Endothelial cell of umbilical vein (primary cell): Measurements from ENCODE around the gene PKD2L1. TPM values are rescaled to one million over a fixed set of nuclear protein-coding genes. Genes with fewer than 3 reads are reported as not detected.

Experiments used
- BruUV-seq: library from RNA; stranded (reverse); fragments of 400-500 nt; replicated peaks from 2 replicates; lab custom pipeline; 2021; lab: Mats Ljungman, UMichigan
- CTCF ChIA-PET: fragments of 300-600, 350-600 bp; sonication (Branson Sonifier 250); formaldehyde crosslinking; loops from one replicate; lab custom pipeline; 2021; ENCODE audit warnings: antibody characterized with exemption, inconsistent platforms; lab: Charles Lee
- POLR2A ChIA-PET: fragments of 300-600, 350-600 bp; sonication (Branson Sonifier 250); formaldehyde crosslinking; loops from one replicate; lab custom pipeline; 2021; ENCODE audit warnings: antibody characterized with exemption, inconsistent platforms; lab: Charles Lee
- DNase-seq: peaks from one replicate; pipeline ENCODE4 v3.0.0-alpha.2; 2011; ENCODE audit warnings: low read depth, low spot score
- FAIRE-seq: peaks from 2 replicates; lab custom pipeline; 2011; peaks lifted over from hg19 to GRCh38; lab: Jason Lieb, UNC
- H2AFZ ChIP-seq: 2 replicates; pipeline ENCODE4 v1.6.0; 2012; ENCODE audit warnings: low read depth, low read length, control low read depth, inconsistent platforms
- H3K27ac ChIP-seq: 2 replicates; pipeline ENCODE4 v1.5.1; 2011; ENCODE audit warnings: low read depth, mild to moderate bottlenecking, control low read depth, low read length, moderate library complexity; ENCODE audit not compliant: insufficient read depth
- H3K27me3 ChIP-seq, 2 experiments: 2 replicates each; pipeline versions ENCODE4 v1.6.0 to v1.6.1; 2011; ENCODE audit warnings: low read length in 2 of 2, mixed read lengths in 1 of 2; ENCODE audit not compliant: control insufficient read depth in 2 of 2, insufficient read depth in 2 of 2
- H3K36me3 ChIP-seq, 2 experiments: 2 replicates in 1 of 2; 3 replicates in 1 of 2; pipeline ENCODE4 v1.5.1; 2011; ENCODE audit warnings: low read length in 2 of 2, mild to moderate bottlenecking in 1 of 2, moderate library complexity in 1 of 2; ENCODE audit not compliant: control insufficient read depth in 2 of 2, insufficient read depth in 2 of 2; ENCODE audit errors: extremely low read depth in 1 of 2
- H3K4me1 ChIP-seq: 3 replicates; pipeline ENCODE4 v1.5.1; 2011; ENCODE audit warnings: mild to moderate bottlenecking, low read length; ENCODE audit not compliant: control insufficient read depth, insufficient read depth; ENCODE audit errors: extremely low read depth
- H3K4me2 ChIP-seq: 2 replicates; pipeline ENCODE4 v1.6.1; 2011; ENCODE audit warnings: low read length, control low read depth, mixed read lengths; ENCODE audit not compliant: insufficient read depth
- H3K4me3 ChIP-seq, 3 experiments: fragments of 200-600 bp in 1 of 3; sonication (generic), shearing (Covaris generic) in 1 of 3; replicated peaks in 1 of 3; 2 replicates each; pipeline ENCODE4 v1.5.1; 2011 to 2016; ENCODE audit warnings: control low read depth in 3 of 3, low read length in 3 of 3, mild to moderate bottlenecking in 2 of 3, inconsistent platforms in 1 of 3, low read depth in 1 of 3, moderate library complexity in 1 of 3; ENCODE audit not compliant: insufficient read depth in 1 of 3
- H3K79me2 ChIP-seq: 2 replicates; pipeline ENCODE4 v1.6.0; 2012; ENCODE audit warnings: low read length, inconsistent platforms; ENCODE audit not compliant: control insufficient read depth, insufficient read depth
- H3K9ac ChIP-seq: replicated peaks from 2 replicates; pipeline ENCODE3; 2011; ENCODE audit warnings: low read length, control low read depth; ENCODE audit not compliant: insufficient read depth; ENCODE audit errors: extremely low read depth
- H3K9me1 ChIP-seq: replicated peaks from 3 replicates; pipeline ENCODE4 v1.6.0; 2011; ENCODE audit warnings: mild to moderate bottlenecking, low read length; ENCODE audit not compliant: control insufficient read depth, insufficient read depth; ENCODE audit errors: extremely low read depth
- H3K9me3 ChIP-seq: replicated peaks from 2 replicates; pipeline ENCODE4 v1.5.1; 2012; ENCODE audit warnings: low read length, inconsistent platforms; ENCODE audit not compliant: control insufficient read depth, insufficient read depth
- H4K20me1 ChIP-seq: replicated peaks from 2 replicates; pipeline ENCODE3; 2011; ENCODE audit warnings: mild to moderate bottlenecking, low read length; ENCODE audit not compliant: control insufficient read depth, insufficient read depth; ENCODE audit errors: extremely low read depth
- CTCF ChIP-seq, 2 donors: IDR thresholded peaks; 1 replicate in 1 of 2; 2 replicates in 1 of 2; pipeline ENCODE4 v1.5.1; 2011; ENCODE audit warnings: low read length in 2 of 2, mild to moderate bottlenecking in 2 of 2, moderate library complexity in 2 of 2, control low read depth in 1 of 2, inconsistent platforms in 1 of 2, low read depth in 1 of 2; ENCODE audit not compliant: insufficient read depth in 1 of 2; ENCODE audit errors: extremely low read depth in 1 of 2
- FOS ChIP-seq: IDR thresholded peaks from 2 replicates; pipeline ENCODE4 v1.6.1; 2011; ENCODE audit warnings: mild to moderate bottlenecking, low read length, moderate library complexity, borderline replicate concordance; ENCODE audit not compliant: insufficient read depth
- GATA2 ChIP-seq: IDR thresholded peaks from 2 replicates; pipeline ENCODE4 v1.7.0; 2011; ENCODE audit warnings: low read depth, mild to moderate bottlenecking, moderate library complexity, mixed read lengths, low read length; ENCODE audit not compliant: insufficient read length, insufficient read depth
- MAX ChIP-seq: IDR thresholded peaks from 2 replicates; pipeline ENCODE4 v1.6.1; 2011; ENCODE audit not compliant: insufficient read depth, insufficient read length
- dilution Hi-C: fragments of 300-500 bp; cut with MboI; formaldehyde crosslinking; loops from one replicate; pipeline ENCODE4 v1.15.0; 2019; ENCODE audit warnings: low sequenced_read_pairs; ENCODE audit not compliant: extremely low pct_ligation_motif_present
- intact Hi-C: fragments of 100-400 bp; cut with micrococcal nuclease; formaldehyde crosslinking; loops from one replicate; pipeline ENCODE4 v1.10.0; 2022
- polyA plus RNA-seq, 4 experiments: library from polyadenylated mRNA; depleted of rRNA in 3 of 4; stranded (reverse) in 3 of 4; unstranded in 1 of 4; fragments of >200 nt; gene quantifications; 2 replicates each; pipeline versions ENCODE4 v1.2.1 to v1.2.3, GENCODE V29; 2011 to 2012; ENCODE audit warnings: missing spikeins in 1 of 4
- total RNA-seq: library from RNA; stranded (reverse); gene quantifications from 2 replicates; pipeline ENCODE4 v1.2.3, GENCODE V29; 2021

The PKD2L1 gene
- total and polyA plus RNA-seq, 2 donors (not counting 3 experiments of a cell fraction or from before 2014, with no cell fraction given): not detected

GRCh38 chr10:100327718-100328009 is 2.4 kb downstream of the PKD2L1 start:
- H2AFZ ChIP-seq: no peak overlapping the region
- CTCF ChIA-PET: interaction anchor here (0.5 to 2.4 kb wide), 3 partner anchors 10 to 303 kb away, joined by 3 to 6 read pairs (median 3); no protein-coding TSS in a partner anchor
- no peak overlapping the region for H3K4me2 ChIP-seq

More at GRCh38 chr10:100327718-100328009, 2.4 kb downstream of the PKD2L1 start:
- intact Hi-C loops: no loop called here
- Histone ChIP-seq H3K4me1 (no peaks in the 10 kb centered on the region), H3K79me2 (no peaks in the 10 kb centered on the region), H3K27ac (no peak overlapping the region), H3K27me3 (peaks cover 26% of the 10 kb centered on the region in 2 experiments), H3K4me3 (no peak overlapping the region), H4K20me1 (no peaks in the 10 kb centered on the region), H3K9me3 (no peaks in the 10 kb centered on the region), H3K9ac (no peak overlapping the region), H3K9me1 (no peaks in the 10 kb centered on the region), H3K36me3 (no peaks in the 10 kb centered on the region)
- POLR2A ChIA-PET: no interaction called here
- TF ChIP-seq MAX (no peak), CTCF (IDR thresholded peaks at IDR 0.05; ENCODE audit: extremely low read depth in 1 of 2, insufficient read depth in 1 of 2, low read depth in 1 of 2, low read length in 2 of 2) (no peak), GATA2 (no peak), FOS (no peak)
- no peak for DNase-seq
- dilution Hi-C loops: no loop called here
- no TSS peak for BruUV-seq
- no peak for FAIRE-seq
